ENCODE data around the gene HOXB1.
"Not testable (repeated sequence)": the region's sequence is repeated elsewhere in the genome, so short reads cannot be mapped to it uniquely, and the experiment has no call there.

The HOXB1 gene

GRCh38 chr17:48542114-48542656 lies 11.4 kb upstream of the HOXB1 start:
- peak; percentile 43 for DNase-seq

GRCh38 chr17:48541577-48542113 lies 10.8 kb upstream of the HOXB1 start:
- DNase-seq, result peak; percentile 52

DNA sequence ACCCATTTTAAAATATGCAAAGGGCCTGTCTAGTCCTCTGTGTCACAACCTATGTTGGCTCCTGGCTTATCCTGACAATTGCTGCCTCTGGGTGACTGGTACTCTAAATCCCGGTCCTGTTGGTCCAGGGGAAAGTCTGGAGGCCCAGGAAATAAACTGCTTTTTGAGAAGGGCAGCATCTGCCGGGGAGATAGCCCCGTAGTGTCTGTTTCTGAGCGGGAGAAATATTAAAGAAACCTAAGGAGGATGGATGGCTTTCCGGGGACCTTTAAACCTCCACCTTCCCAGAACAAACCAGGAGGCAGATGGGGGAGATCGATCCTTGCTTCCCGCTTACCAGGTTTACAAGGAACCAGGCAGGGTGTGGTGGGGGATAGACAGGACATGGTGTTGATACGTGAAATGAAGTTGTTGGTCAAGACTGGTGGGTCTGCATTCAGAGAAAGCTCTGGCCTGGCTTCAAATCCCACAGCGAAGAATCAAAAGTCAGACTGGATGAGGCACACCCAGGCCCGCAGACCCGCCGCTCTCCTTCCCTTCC lies 10.3 kb upstream of the HOXB1 start:
- peak; percentile 7 for DNase-seq

GRCh38 chr17:48540213-48540612 lies 9.4 kb upstream of the HOXB1 start:
- no peak for DNase-seq

DNA sequence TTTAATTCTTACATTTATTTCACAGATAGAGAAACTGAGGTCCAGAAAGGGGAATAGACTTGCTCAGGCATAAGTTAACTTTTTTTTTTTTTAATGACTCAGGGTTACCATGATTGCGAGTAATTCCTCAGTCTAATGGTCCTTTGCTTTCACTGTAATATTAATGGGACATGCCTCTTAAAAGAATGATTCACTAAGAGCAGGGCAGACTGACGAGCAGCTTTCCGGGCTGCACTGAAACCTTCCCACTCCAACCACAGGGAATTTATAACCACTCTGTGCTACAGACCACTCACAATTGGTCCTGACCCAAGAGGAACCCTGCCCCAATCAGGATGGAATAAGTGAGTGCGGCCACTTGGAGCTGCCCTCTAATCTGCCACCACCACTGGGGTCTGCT lies 8.4 kb upstream of the HOXB1 start:
- no peak for DNase-seq

- DNase-seq, result no peak
Measured at GRCh38 chr17:48537316-48537715, 6.5 kb upstream of the HOXB1 start.

DNA sequence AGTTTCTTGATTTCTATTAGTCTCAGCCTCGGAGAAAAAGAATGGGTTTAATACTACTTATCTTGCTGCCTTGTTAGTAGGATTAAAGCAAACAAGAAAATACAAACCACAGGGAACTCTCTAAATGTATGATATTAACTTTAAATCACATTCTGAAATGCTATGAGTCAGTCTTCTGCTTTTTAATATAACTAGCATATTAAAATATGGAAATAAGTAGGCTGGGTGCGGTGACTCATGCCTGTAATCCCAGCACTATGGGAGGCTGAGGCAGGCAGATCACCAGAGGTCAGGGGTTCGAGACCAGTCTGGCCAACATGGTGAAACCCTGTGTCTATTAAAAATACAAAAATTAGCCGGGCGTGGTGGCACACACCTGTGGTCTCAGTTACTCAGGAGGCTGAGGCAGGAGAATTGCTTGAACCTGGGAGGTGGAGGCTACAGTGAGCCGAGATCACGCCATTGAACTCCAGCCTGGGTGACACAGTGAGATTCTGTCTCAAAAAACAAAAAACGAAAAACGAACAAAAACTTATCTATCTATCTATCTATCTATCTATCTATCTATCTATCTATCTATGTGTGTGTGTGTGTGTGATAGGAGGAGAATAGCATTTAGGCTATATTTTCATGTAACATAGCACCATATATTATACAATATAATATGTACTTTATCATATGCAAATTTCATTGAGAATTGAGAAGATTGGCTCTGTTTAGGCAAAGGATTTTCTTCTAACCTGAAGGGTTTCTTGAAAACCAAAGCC lies 5.2 kb upstream of the HOXB1 start:
- not testable (repeated sequence) for DNase-seq

- DNase-seq, result no peak
Measured at GRCh38 chr17:48532261-48532660, 1.4 kb upstream of the HOXB1 start.

DNA sequence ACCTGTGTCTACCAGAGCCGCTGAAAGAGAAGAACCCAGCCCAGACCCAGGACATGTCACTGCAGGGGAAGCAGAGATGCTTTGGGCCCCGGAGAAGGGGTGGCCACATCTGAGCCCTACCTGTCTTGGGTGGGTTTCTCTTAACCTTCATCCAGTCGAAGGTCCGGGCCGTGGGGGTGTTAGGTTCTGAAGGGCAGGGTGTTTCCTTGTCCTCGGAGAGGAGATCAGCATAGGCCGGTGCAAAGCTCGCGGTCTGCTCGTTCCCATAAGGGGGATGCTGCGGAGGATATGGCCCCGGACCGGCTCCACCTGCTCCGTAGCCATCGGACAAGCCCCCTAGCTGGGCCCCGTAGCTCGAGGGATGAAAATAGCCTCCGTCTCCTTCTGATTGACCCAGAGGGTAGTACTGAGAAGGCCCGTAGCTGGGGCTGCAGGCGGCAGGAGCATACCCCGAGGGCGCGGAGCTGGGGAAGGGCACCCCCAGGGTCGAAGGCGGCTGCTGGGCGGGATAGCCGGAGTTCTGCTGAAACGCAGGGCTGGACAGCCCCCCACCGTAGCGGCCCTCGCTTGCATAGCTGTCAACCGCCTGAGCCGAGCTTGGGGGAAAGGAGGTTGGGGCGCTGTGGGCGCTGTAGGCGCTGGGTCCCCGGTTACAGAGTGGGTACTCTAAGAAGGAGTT lies 464 bp downstream of the HOXB1 start:
- no peak for DNase-seq

DNA sequence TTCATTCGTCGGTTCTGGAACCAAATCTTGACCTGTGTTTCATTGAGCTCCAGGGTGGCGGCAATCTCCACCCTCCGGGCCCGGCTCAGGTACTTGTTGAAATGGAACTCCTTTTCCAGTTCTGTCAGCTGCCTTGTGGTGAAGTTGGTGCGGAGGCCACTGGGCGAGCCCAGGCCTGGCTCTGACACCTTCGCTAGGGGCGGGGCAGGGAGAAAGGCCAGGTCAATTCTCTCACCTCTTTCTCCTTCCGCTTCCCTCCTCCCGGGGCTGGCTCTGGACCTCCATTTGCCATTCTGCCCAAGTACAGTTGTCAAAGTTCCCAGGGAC lies 1.2 kb downstream of the HOXB1 start:
- no peak for DNase-seq

GRCh38 chr17:48528936-48529682 lies 1.7 kb downstream of the HOXB1 start:
- DNase-seq, result no peak

GRCh38 chr17:48528153-48528935 lies 2.5 kb downstream of the HOXB1 start:
- no peak for DNase-seq

DNA sequence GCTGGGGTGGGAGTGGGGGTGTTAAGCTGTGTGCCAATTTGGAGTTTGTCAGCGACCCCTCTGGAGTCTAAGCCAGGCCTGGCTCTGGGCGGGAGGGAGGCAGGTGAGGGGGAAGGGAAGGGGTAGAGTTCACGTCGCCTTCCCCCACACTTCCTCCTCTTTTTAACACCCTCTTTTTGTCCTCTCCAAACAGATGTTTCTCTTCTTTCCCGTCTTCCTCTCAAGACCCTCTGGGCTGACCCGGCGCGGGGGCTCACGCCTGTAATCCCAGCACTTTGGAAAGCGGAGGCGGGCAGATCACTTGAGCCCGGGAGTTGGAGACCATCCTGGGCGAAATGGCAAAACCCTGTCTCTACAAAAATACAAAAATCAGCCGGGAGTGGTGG lies 3.3 kb downstream of the HOXB1 start:
- DNase-seq, result no peak

DNA sequence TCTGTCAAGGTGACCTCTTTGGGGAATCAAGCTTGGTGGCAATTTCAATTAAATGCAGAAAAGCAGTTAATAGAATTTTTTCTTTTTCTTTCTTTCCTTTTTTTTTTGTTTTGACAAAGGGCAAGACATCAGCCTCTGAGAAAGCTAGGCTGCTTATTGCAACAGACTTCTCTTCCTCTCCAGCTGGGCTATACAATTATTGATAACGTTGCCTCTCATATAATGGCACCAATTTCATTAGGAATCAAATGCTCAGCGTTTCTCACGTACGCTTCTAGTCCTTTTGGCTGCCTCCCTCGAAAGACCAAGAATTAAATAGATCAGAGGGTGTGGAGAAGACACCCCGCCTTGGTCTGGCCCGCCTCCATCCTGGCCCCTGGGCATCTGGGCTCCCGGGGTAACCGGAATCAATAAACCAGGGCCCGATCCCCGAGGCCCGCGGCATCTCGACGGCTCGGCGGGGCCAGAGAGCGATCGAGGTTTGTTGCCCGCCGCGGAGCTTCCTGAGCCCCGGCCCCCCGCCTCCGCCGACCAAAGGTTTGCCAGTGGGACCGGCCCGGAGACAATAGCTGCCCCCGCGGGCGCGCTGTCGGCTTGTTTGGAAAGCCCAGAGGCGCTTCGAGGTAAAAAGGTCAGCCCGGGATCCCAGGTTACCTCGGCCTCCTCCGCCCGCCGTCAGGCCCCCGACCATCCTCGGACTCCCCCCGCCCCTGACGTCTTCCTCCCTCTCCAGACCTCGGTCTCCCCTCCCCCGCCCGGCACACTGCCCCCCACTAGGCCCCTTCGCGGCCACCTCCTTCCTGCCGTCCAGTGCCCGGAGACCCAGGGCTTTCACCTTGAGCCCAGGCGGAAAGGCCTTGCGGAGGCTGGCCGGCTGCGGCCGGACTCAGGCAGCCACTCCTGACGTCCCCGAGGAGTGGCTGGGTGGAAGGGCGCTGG lies 3.9 kb downstream of the HOXB1 start:
- DNase-seq, result no peak

GRCh38 chr17:48523010-48523409 lies 7.8 kb downstream of the HOXB1 start:
- no peak for DNase-seq

- DNase-seq, result no peak
Measured at GRCh38 chr17:48522031-48522653, 8.7 kb downstream of the HOXB1 start.

- DNase-seq, result no peak
Measured at GRCh38 chr17:48520631-48521079, 10.2 kb downstream of the HOXB1 start.

GRCh38 chr17:48519427-48519826 lies 11.4 kb downstream of the HOXB1 start:
- no peak for DNase-seq

- no peak for DNase-seq
Measured at GRCh38 chr17:48517478-48517877, 13.3 kb downstream of the HOXB1 start.

Data from CD4-positive, alpha-beta T cell treated with Interleukin-17A for 1 hour (primary cell).